Neural cell (in vitro differentiated cells): ENCODE results near the gene GIPC3. TPM values are rescaled to one million over a fixed set of nuclear protein-coding genes. Genes with fewer than 3 reads are reported as not detected.

Experiments used
- H2AFZ ChIP-seq: fragments of 200-600, 300-800 bp; sonication (generic), shearing (Covaris generic); 2 replicates; pipeline ENCODE4 v1.6.0; 2014; ENCODE audit warnings: low read depth, mild to moderate bottlenecking, antibody characterized with exemption, low read length, moderate library complexity
- H3F3A ChIP-seq: fragments of 200-600 bp; shearing (Covaris generic); 2 replicates; pipeline ENCODE4 v1.6.1; 2016; ENCODE audit warnings: mild to moderate bottlenecking, moderate library complexity, mixed read lengths, antibody characterized with exemption, low read length; ENCODE audit not compliant: insufficient read depth, poor library complexity, severe bottlenecking
- H3K27ac ChIP-seq: fragments of 200-600, 300-800 bp; sonication (generic), shearing (Covaris generic); 2 replicates; pipeline ENCODE4 v1.5.1; 2014; ENCODE audit warnings: mild to moderate bottlenecking, low read length, moderate library complexity
- H3K27me3 ChIP-seq: fragments of 300-800, 200-600 bp; sonication (generic), shearing (Covaris generic); 2 replicates; pipeline ENCODE4 v1.6.0; 2014; ENCODE audit warnings: mild to moderate bottlenecking, low read depth, low read length, moderate library complexity; ENCODE audit not compliant: insufficient read depth
- H3K36me3 ChIP-seq: fragments of 300-800, 200-600 bp; sonication (generic), shearing (Covaris generic); 2 replicates; pipeline ENCODE4 v1.5.1; 2014; ENCODE audit warnings: mild to moderate bottlenecking, antibody characterized with exemption, low read length, moderate library complexity; ENCODE audit not compliant: insufficient read depth
- H3K4me2 ChIP-seq: fragments of 300-800, 200-600 bp; sonication (generic), shearing (Covaris generic); 2 replicates; pipeline ENCODE4 v1.6.0; 2014; ENCODE audit warnings: mild to moderate bottlenecking, low read length
- H3K4me3 ChIP-seq: fragments of 300-800, 200-600 bp; sonication (generic), shearing (Covaris generic); 2 replicates; pipeline ENCODE4 v1.5.1; 2014; ENCODE audit warnings: mild to moderate bottlenecking, low read length, moderate library complexity
- H3K79me2 ChIP-seq: fragments of 200-600 bp; shearing (Covaris generic); replicated peaks from 2 replicates; pipeline ENCODE4 v1.6.0; 2014; ENCODE audit warnings: mild to moderate bottlenecking, low read length, moderate library complexity; ENCODE audit not compliant: insufficient read depth
- H3K9ac ChIP-seq: fragments of 300-800, 200-600 bp; sonication (generic), shearing (Covaris generic); 2 replicates; pipeline ENCODE4 v1.6.1; 2016; ENCODE audit warnings: mild to moderate bottlenecking, low read length, mixed read lengths
- H3K9me2 ChIP-seq: fragments of 200-600 bp; shearing (Covaris generic); 2 replicates; pipeline ENCODE4 v1.6.1; 2016; ENCODE audit warnings: mild to moderate bottlenecking, low read length, mixed read lengths; ENCODE audit not compliant: insufficient read depth
- H3K9me3 ChIP-seq: fragments of 200-600, 300-800 bp; sonication (generic), shearing (Covaris generic); 2 replicates; pipeline ENCODE4 v1.6.1; 2016; ENCODE audit warnings: mild to moderate bottlenecking, mixed run types, low read length, moderate library complexity, mixed read lengths
- H4K20me1 ChIP-seq: fragments of 200-600 bp; shearing (Covaris generic); 2 replicates; pipeline ENCODE4 v1.6.1; 2016; ENCODE audit warnings: mild to moderate bottlenecking, mixed run types; ENCODE audit not compliant: insufficient read depth
- CTCF ChIP-seq: fragments of 450-650 bp; IDR thresholded peaks from 2 replicates; pipeline ENCODE4 v1.5.1; 2014; ENCODE audit warnings: antibody characterized with exemption, mild to moderate bottlenecking, moderate library complexity; ENCODE audit not compliant: poor library complexity, severe bottlenecking
- EP300 ChIP-seq: fragments of 450-650 bp; conservative IDR thresholded peaks from 2 replicates; pipeline ENCODE4 v1.6.1; 2014; ENCODE audit warnings: antibody characterized with exemption, mild to moderate bottlenecking, moderate library complexity; ENCODE audit not compliant: poor library complexity, severe bottlenecking
- EZH2 ChIP-seq: fragments of 200-600, 300-800 bp; shearing (Covaris generic), sonication (generic); IDR thresholded peaks from 2 replicates; pipeline ENCODE4 v1.6.1; 2014; ENCODE audit warnings: antibody characterized with exemption, low read length, borderline replicate concordance, mild to moderate bottlenecking; ENCODE audit not compliant: insufficient read depth, poor library complexity, severe bottlenecking
- MXI1 ChIP-seq: fragments of 450-650 bp; conservative IDR thresholded peaks from 2 replicates; pipeline ENCODE4 v1.6.1; 2014; ENCODE audit warnings: antibody characterized with exemption, mild to moderate bottlenecking; ENCODE audit not compliant: poor library complexity, severe bottlenecking
- POLR2AphosphoS5 ChIP-seq: IDR thresholded peaks from 2 replicates; pipeline ENCODE4 v1.6.1; 2012
- RAD21 ChIP-seq: fragments of 450-650 bp; conservative IDR thresholded peaks from 2 replicates; pipeline ENCODE4 v1.6.1; 2014; ENCODE audit warnings: antibody characterized with exemption, mild to moderate bottlenecking, moderate library complexity
- REST ChIP-seq: IDR thresholded peaks from 2 replicates; pipeline ENCODE4 v1.6.1; 2012; ENCODE audit warnings: borderline replicate concordance
- SMC3 ChIP-seq: fragments of 450-650 bp; conservative IDR thresholded peaks from 2 replicates; pipeline ENCODE4 v1.6.1; 2014; ENCODE audit warnings: antibody characterized with exemption, mild to moderate bottlenecking, moderate library complexity; ENCODE audit not compliant: poor library complexity
- TAF1 ChIP-seq: IDR thresholded peaks from 2 replicates; pipeline ENCODE4 v1.6.1; 2012; ENCODE audit warnings: low read depth
- polyA plus RNA-seq: library from polyadenylated mRNA; depleted of rRNA; stranded (reverse); fragments of >200 nt; gene quantifications from 2 replicates; pipeline ENCODE4 v1.2.3, GENCODE V29; 2014

Gene GIPC3
- polyA plus RNA-seq, 1 donor from 2014 or later = not detected

GRCh38 chr19:3632098-3632497 lies 46.8 kb downstream of the GIPC3 start:
- Histone ChIP-seq H3F3A (no peaks in the 10 kb centered on the region), H3K9ac (no peak overlapping the region), H3K4me3 (no peak overlapping the region)

More at GRCh38 chr19:3632098-3632497, 46.8 kb downstream of the GIPC3 start:
- Histone ChIP-seq H3K27ac (no peak overlapping the region), H3K79me2 (no peaks in the 10 kb centered on the region), H4K20me1 (no peaks in the 10 kb centered on the region), H3K9me2 (no peaks in the 10 kb centered on the region), H2AFZ (no peak overlapping the region), H3K9me3 (no peaks in the 10 kb centered on the region), H3K36me3 (no peaks in the 10 kb centered on the region), H3K27me3 (no peaks in the 10 kb centered on the region), H3K4me2 (no peak overlapping the region)
- no peak for TF ChIP-seq CTCF
- TF ChIP-seq SMC3 = no peak
- no peak for TF ChIP-seq EZH2
- no peak for TF ChIP-seq RAD21
- TF ChIP-seq POLR2AphosphoS5 = no peak
- TF ChIP-seq EP300 = no peak
- no peak for TF ChIP-seq TAF1
- no peak for TF ChIP-seq MXI1
- TF ChIP-seq REST = no peak
